ENCODE measurements around the gene MDC1.

DNA sequence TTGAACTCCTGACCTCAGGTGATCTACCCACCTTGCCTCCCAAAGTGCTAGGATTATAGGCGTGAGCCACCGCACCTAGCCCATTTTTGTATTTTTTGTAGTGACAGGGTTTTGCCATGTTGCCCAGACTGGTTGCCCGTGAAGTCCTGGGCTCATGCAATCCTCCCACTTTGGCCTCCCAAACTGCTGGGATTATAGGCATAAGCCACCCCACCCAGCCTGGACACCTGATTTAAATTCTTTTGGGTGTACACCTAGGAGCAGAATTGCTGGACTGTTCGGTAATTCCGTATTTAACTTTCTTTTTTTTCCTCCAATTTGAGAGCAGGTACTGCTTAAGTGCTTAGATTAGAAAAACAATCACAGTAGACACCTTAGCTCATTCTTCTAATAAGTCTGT is 20.6 kb downstream of the MDC1 start:
- TF ChIP-seq, protein P1, sequence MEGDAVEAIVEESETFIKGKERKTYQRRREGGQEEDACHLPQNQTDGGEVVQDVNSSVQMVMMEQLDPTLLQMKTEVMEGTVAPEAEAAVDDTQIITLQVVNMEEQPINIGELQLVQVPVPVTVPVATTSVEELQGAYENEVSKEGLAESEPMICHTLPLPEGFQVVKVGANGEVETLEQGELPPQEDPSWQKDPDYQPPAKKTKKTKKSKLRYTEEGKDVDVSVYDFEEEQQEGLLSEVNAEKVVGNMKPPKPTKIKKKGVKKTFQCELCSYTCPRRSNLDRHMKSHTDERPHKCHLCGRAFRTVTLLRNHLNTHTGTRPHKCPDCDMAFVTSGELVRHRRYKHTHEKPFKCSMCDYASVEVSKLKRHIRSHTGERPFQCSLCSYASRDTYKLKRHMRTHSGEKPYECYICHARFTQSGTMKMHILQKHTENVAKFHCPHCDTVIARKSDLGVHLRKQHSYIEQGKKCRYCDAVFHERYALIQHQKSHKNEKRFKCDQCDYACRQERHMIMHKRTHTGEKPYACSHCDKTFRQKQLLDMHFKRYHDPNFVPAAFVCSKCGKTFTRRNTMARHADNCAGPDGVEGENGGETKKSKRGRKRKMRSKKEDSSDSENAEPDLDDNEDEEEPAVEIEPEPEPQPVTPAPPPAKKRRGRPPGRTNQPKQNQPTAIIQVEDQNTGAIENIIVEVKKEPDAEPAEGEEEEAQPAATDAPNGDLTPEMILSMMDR (IDR thresholded peaks at IDR 0.05; ENCODE audit: low read length) = no peak
- TF ChIP-seq EZH2phosphoT487 (IDR thresholded peaks at IDR 0.05; ENCODE audit: low read length) (no peak), EZH2 (optimal IDR thresholded peaks at IDR 0.05; ENCODE audit: low read depth, low read length) (no peak)

Data from MM.1S (cell line).